Caco-2 (cell line): ENCODE measurements around the gene GNG7. TPM values are rescaled to one million over a fixed set of nuclear protein-coding genes. Genes with fewer than 3 reads are reported as not detected.

Experiments
- BruUV-seq: library from RNA; stranded (reverse); fragments of 400-500 nt; replicated peaks from 2 replicates; lab custom pipeline; 2021; lab: Mats Ljungman, UMichigan
- CTCF ChIA-PET: fragments of 300-600 bp; sonication (Branson Sonifier 250); formaldehyde crosslinking; loops from one replicate; lab custom pipeline; 2022; ENCODE audit warnings: antibody characterized with exemption; lab: Charles Lee
- POLR2A ChIA-PET: fragments of 300-600 bp; sonication (Branson Sonifier 250); formaldehyde crosslinking; loops from one replicate; lab custom pipeline; 2022; ENCODE audit warnings: antibody characterized with exemption; lab: Charles Lee
- DNase-seq, 2 experiments: peaks; one replicate each; pipeline versions ENCODE4 v3.0.0 to v3.0.0-alpha.2; 2020 to 2022
- H3K27me3 ChIP-seq: replicated peaks from 2 replicates; pipeline ENCODE4 v1.6.0; 2011; ENCODE audit warnings: low read length; ENCODE audit not compliant: control insufficient read depth, insufficient read depth
- H3K36me3 ChIP-seq: 2 replicates; pipeline ENCODE4 v1.5.1; 2011; ENCODE audit warnings: low read length; ENCODE audit not compliant: control insufficient read depth, insufficient read depth
- H3K4me1 ChIP-seq: fragments of 250-450 bp; sonication (Bioruptor Pico); 2 replicates; pipeline ENCODE4 v1.5.1; 2020; ENCODE audit warnings: mild to moderate bottlenecking
- H3K4me3 ChIP-seq: 2 replicates; pipeline ENCODE4 v1.5.1; 2011; ENCODE audit warnings: low read depth, mild to moderate bottlenecking, control low read depth, low read length
- H3K9me3 ChIP-seq: fragments of 250-450 bp; sonication (Bioruptor Pico); 2 replicates; pipeline ENCODE4 v1.5.1; 2020; ENCODE audit warnings: mild to moderate bottlenecking, moderate library complexity
- H3K27ac Mint-ChIP-seq: one replicate; pipeline ENCODE4 v1.8.0; 2022; ENCODE audit warnings: mixed read lengths; ENCODE audit not compliant: unreplicated experiment
- H3K27me3 Mint-ChIP-seq: one replicate; pipeline ENCODE4 v1.8.0; 2022; ENCODE audit warnings: mixed read lengths; ENCODE audit not compliant: insufficient read depth, unreplicated experiment
- H3K36me3 Mint-ChIP-seq: one replicate; pipeline ENCODE4 v1.8.0; 2022; ENCODE audit warnings: mild to moderate bottlenecking, mixed read lengths; ENCODE audit not compliant: insufficient read depth, unreplicated experiment
- H3K4me1 Mint-ChIP-seq: one replicate; pipeline ENCODE4 v1.8.0; 2022; ENCODE audit warnings: low read depth, mixed read lengths; ENCODE audit not compliant: unreplicated experiment
- H3K4me3 Mint-ChIP-seq: one replicate; pipeline ENCODE4 v1.8.0; 2022; ENCODE audit warnings: mild to moderate bottlenecking, moderate library complexity, mixed read lengths; ENCODE audit not compliant: unreplicated experiment
- H3K9me3 Mint-ChIP-seq: one replicate; pipeline ENCODE4 v1.8.0; 2022; ENCODE audit warnings: mixed read lengths; ENCODE audit not compliant: unreplicated experiment
- CTCF ChIP-seq, 2 experiments: fragments of 200-600 bp in 1 of 2; IDR thresholded peaks; 1 replicate in 1 of 2; 2 replicates in 1 of 2; pipeline versions ENCODE4 v1.5.1 to v1.8.0; 2011 to 2022; ENCODE audit warnings: antibody characterized with exemption in 1 of 2, control low read depth in 1 of 2, inconsistent platforms in 1 of 2, low read depth in 1 of 2, low read length in 1 of 2, mild to moderate bottlenecking in 1 of 2, moderate library complexity in 1 of 2; ENCODE audit not compliant: insufficient read depth in 1 of 2, severe bottlenecking in 1 of 2, unreplicated experiment in 1 of 2
- intact Hi-C: fragments of 100-400 bp; cut with micrococcal nuclease; formaldehyde crosslinking; loops from one replicate; pipeline ENCODE4 v1.10.0; 2022; ENCODE audit not compliant: unreplicated experiment
- total RNA-seq: library from RNA; stranded (reverse); gene quantifications from 2 replicates; pipeline ENCODE4 v1.2.3, GENCODE V29; 2022

Gene GNG7
- total RNA-seq, 1 experiment from 2014 or later = 0.43 TPM

GRCh38 chr19:2542341-2543069 lies 160.0 kb downstream of the GNG7 start:
- peaks cover 28% of the 10 kb centered on the region for H3K4me1 Mint-ChIP-seq
- DNase-seq = peak in 1 of 2 experiments; percentile 57
- peak overlapping the region; percentile 95 for H3K27ac Mint-ChIP-seq
- intact Hi-C loops = loop anchor here (1.0 to 10.0 kb wide), 3 partner anchors 66 to 1248 kb away; partner anchors contain the start of gene GADD45B
- peaks cover 21% of the 10 kb centered on the region for H3K36me3 Mint-ChIP-seq
- Histone ChIP-seq H3K4me1 (peaks cover 52% of the 10 kb centered on the region), H3K27me3 (no peaks in the 10 kb centered on the region), H3K4me3 (no peak overlapping the region), H3K9me3 (no peaks in the 10 kb centered on the region), H3K36me3 (no peaks in the 10 kb centered on the region)
- peak overlapping the region; percentile 22 for H3K4me3 Mint-ChIP-seq
- TSS peak; percentile 40 for BruUV-seq
- H3K27me3 Mint-ChIP-seq = no peaks in the 10 kb centered on the region
- POLR2A ChIA-PET = interaction anchor here (4.2 to 4.7 kb wide), 2 partner anchors 13 to 65 kb away, joined by 30 to 139 read pairs; partner anchors contain the start of gene GADD45B
- no peak for TF ChIP-seq CTCF (IDR thresholded peaks at IDR 0.05; ENCODE audit: insufficient read depth in 1 of 2, low read depth in 1 of 2, low read length in 1 of 2, severe bottlenecking in 1 of 2, unreplicated experiment in 1 of 2)
- no peaks in the 10 kb centered on the region for H3K9me3 Mint-ChIP-seq
- CTCF ChIA-PET = interaction anchor here (0.6 to 2.1 kb wide), 7 partner anchors 8 to 69 kb away, joined by 3 to 22 read pairs (median 5); partner anchors contain the start of gene GADD45B

GRCh38 chr19:2540646-2541454 lies 161.6 kb downstream of the GNG7 start:
- peak overlapping the region; percentile 52 for H3K4me3 Mint-ChIP-seq
- H3K36me3 Mint-ChIP-seq = peaks cover 24% of the 10 kb centered on the region
- CTCF ChIA-PET = interaction anchor here (0.7 to 2.0 kb wide), 6 partner anchors 12 to 96 kb away, joined by 3 to 9 read pairs (median 6); partner anchors contain the start of gene GADD45B
- no peaks in the 10 kb centered on the region for H3K9me3 Mint-ChIP-seq
- POLR2A ChIA-PET = interaction anchor here (0.5 to 4.7 kb wide), 10 partner anchors 12 to 681 kb away, joined by 3 to 139 read pairs (median 4); partner anchors contain the start of genes GADD45B, LMNB2 and ZNF57
- H3K27me3 Mint-ChIP-seq = no peaks in the 10 kb centered on the region
- Histone ChIP-seq H3K9me3 (no peaks in the 10 kb centered on the region), H3K4me3 (peak overlapping the region; percentile 27), H3K27me3 (no peaks in the 10 kb centered on the region), H3K36me3 (no peaks in the 10 kb centered on the region), H3K4me1 (peaks cover 50% of the 10 kb centered on the region)
- TF ChIP-seq CTCF (IDR thresholded peaks at IDR 0.05; ENCODE audit: insufficient read depth in 1 of 2, low read depth in 1 of 2, low read length in 1 of 2, severe bottlenecking in 1 of 2, unreplicated experiment in 1 of 2) = peak in 1 of 2 experiments; percentile 25
- H3K27ac Mint-ChIP-seq = peak overlapping the region; percentile 95
- peaks cover 26% of the 10 kb centered on the region for H3K4me1 Mint-ChIP-seq
- DNase-seq = peak; percentile 96 to 98
- intact Hi-C loops = loop anchor here (1.0 to 10.0 kb wide), 4 partner anchors 38 to 1246 kb away; no protein-coding TSS in a partner anchor
- BruUV-seq = TSS peak; percentile 40
